GM19372 (cell line): ENCODE data around the gene IGSF21.
"Not testable (repeated sequence)": the region's sequence is repeated elsewhere in the genome, so short reads cannot be mapped to it uniquely, and the experiment has no call there.

ENCODE experiments used
- ATAC-seq: cut with Tn5 transposase; IDR thresholded peaks from one replicate; pipeline ENCODE4 v1.9.1; 2021; ENCODE audit warnings: mild to moderate bottlenecking, low read depth, moderate library complexity; ENCODE audit not compliant: unreplicated experiment

The IGSF21 gene

DNA sequence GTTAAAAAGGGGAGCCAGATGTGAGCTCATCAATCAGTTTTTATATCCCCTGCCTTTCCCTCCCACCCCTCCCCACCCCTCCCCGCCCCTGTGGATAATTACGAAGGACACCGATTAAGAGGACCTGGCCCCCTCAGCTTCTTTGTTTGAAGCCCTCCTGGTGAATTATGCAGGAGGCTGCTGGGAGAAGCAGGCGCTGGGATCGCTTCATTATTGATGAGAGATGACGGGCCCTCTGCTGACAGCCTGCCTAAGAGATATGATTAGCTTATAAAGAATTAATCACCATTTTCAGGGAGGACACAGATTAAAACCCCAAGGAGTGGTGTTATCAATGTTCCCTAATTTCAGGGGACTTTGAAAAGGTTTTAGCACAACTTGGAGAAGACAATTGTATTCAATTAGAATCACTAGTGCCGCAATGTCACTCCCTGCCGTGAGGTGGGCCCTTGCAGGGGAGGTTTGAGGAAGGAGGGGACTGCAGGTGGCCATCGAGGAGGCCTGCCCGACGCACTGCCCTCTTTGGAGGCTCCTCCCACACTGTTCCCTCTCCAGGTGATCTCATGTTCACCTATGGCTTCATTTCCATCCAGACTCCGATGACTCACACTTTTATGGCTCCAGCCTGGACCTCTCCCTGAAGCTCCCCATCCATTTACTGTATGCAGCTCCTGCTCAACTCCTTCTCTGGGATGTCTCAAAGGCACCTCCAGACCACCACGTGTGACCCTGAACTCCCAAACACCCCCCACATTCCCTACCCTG is 306.1 kb downstream of the IGSF21 start:
- ATAC-seq: no peak

DNA sequence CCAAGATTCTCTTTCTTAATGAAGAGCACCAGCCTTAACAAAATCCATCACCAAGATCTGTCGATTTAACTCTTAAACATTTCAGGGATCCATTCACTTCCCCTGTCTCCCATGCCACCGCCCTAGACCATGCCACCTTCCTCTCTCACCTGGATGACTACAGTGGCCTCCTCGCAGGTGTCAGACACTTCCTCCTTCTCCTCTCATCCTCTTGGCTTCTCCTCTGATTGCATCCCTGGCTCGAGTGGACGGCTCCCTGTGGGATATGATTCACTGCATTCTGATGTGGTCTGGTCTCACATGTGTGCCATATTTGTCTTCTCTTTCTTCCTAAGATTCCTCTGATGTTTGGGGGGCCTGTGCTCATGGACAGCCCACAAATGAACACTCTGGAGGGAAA is 306.7 kb downstream of the IGSF21 start:
- ATAC-seq: no peak

DNA sequence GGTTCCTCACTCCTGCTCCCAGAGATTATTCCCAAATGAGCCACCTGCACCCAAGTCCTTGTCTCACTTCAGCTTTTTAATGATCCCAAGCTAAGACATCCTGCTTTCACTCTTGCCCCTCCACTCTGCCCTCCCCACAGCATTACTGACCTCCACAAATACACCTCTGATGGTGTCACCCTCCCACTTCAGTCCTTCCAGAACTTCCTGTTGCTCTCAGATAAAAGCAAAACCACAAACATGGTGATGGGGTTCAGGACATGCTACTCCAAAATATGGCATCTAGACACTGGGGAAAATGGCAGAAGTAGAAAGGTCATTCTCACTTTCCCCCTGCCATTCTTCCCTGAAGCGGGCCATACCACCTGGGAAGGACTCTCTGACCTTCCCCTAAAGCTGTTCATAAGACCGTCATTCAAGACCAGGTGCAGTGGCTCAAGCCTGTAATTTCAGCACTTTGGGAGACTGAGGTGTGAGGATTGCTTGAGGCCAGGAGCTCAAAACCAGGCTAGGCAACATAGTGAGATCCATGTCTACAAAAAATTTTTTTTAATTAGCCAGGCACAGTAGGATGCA is 307.4 kb downstream of the IGSF21 start:
- ATAC-seq: no peak

DNA sequence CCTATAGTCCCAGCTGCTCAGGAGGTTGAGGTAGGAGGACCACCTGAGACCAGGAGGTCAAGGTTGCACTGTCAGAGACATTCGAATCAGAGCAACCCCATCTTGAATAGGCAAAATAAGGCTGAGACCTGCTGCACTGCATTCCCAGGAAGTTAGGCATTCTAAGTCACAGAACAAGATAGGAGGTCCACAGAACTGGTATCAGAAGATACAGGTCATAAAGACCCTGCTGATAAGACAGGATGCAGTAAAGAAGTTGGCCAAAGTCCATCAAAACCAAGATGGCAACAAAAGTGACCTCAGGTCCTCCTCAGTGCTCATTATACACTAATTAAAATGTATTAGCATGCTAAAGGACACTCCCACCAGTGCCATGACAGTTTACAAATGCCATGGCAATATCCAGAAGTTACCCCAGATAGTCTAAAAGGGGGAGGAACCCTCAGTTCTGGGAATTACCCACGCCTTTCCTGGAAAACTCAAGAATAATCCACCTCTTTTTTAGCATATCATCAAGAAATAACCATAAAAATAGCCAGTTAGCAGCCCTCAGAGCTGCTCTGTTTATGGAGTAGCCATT is 307.9 kb downstream of the IGSF21 start:
- no peak for ATAC-seq

DNA sequence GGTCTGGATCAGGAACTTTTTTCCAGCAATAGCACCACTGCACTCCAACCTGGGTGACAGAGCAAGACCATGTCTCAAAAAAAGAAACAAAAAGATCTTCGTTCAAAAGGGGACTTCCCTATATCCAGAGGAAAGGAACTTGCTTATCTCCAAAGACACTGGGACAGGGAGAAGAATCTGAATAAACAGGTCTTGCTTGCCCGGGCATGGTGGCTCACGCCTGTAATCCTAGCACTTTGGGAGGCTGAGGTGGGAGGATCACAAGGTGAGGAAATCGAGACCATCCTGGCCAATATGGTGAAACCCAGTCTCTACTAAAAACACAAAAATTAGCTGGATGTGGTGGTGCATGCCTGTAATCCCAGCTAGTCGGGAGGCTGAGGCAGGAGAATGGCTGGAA is 308.5 kb downstream of the IGSF21 start:
- ATAC-seq: not testable (repeated sequence)

DNA sequence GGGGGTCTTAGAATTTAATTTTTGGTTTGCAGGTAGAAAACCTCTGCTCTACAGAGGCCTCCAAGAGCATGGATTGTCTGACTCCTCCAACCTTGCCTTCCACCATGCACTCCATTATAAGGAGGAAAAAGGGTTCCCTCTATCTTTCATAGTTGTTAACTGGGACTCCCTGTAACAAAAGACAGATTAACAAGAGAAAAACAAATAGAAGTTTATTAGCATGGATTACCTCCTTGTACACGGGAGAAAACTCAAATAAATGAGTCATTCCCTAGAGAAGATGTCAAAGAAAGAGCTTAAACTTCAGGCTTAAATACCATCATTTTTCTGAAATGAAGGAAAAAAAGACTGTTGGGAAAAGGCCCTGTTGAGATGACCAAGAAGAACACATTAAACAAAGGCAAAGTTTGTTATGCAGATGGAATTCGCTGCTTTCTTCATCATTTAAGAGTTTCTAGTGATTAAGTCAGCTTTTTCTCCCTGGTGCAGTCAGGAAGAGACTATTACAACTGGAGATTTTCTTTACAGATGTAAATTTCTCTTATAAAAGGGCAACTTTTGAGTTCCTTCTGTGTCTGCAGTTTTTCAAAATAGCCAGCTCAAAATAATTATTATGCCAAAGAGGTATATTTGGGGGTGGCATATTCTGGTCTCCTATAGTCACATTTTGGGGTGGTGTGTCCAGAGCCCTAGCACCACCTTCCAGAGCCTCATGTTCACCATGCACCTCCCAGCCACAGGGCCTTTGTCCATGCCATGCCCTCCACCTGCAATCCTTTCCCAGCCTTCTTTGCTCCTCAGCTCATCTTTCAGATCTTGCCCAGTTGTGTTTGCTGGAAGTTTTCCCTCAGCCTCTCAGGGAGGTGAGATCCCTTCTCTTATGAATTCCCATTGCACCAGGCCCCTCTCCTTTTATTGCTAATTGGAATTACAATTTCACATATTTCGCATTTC is 310.0 kb downstream of the IGSF21 start:
- no peak for ATAC-seq

DNA sequence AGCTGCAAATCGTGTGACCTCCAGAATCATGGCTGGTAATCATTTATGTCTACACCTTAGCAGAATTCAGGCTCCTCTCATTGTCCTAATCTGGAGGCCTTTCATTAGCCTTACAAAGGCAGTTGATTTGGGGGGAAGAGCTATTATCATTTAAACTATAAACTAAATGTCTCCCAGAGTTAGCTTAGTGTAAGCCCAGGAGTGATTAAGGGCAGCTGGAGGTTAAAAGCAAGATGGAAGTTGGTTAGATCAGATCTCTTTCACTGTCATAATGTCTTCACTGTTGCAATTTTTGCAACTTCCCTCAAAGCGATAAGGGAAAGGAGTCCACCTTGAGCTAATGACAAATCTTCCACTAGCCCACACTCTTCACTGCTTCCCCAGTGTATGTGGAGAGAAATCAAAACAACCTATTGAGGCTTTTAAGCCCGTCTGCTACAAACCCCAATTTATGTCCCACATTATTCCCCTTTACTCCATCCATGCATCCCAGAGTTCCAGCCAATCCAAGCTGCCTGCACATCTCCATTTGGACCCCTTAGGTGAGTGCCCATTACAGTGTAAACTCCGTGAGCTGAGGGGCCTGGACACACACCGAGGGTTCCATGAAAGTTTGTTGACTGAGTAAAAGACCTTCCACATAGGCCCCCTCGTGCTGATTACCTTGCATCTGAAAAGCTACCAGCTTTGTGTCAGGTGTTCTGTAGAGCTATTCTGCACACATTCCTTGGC is 311.7 kb downstream of the IGSF21 start:
- no peak for ATAC-seq

DNA sequence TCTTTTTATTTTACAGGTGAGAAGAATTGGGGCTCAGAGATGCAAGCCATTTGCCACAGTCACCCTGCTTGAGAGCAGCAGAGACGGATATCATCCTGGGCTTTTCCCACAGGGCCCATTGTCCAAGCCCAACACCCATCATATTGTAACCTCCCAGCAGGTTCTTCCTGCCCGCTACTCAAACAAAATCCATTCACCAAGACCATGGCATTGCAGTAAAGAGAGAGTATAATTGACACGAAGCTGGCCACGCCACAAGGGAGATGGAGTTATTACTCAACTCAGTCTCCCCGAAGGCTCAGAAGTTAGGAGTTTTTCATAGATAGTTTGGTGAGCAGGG is 312.2 kb downstream of the IGSF21 start:
- no peak for ATAC-seq

DNA sequence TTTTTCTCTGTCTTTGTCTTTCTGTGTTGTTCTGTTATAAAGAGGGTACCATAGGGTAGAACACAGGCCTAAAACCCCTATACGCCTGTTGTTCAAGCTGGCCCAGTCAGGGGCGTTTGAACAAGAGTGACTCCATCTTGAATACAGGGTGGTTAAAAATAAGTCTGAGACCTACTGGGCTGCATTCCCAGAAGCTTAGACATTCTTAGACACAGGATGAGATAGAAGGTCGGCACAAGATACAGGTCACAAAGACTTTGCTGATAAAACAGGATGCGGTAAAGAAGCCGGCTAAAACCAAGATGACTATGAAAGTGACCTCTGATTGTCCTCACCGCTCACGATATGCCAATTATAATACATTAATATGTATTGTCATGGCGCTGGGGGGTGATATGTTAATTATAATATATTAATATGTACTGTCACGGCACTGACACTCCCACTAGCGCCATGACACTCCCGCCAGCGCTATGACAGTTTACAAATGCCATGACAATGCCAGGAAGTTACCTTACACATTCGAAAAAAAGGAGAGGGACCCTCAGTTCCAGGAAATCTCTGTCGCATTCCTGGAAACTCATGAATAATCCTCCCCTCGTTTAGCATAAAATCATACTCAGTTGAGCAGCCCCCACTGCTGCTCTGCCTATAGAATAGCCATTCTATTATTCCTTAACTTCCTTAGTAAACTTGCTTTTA is 314.6 kb downstream of the IGSF21 start:
- ATAC-seq: no peak

DNA sequence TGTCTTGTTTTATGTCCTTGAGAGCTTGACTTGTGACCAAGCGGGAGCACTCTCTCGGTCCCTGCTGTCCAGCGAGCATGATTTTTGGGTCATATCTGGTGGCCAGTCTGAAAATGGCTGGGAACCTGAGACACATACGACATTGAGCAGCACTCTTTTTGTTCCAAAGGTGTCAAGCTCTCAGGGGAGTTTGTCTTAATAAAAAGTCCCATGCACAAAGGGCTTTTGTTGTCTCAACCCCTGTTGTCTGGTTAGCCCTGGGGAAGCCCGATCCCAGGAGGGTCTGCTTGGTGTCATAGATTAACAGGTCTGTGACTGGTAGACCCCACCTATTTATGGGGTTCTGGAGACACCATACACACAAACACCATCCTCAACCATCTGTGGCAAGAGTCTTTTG is 315.4 kb downstream of the IGSF21 start:
- no peak for ATAC-seq

DNA sequence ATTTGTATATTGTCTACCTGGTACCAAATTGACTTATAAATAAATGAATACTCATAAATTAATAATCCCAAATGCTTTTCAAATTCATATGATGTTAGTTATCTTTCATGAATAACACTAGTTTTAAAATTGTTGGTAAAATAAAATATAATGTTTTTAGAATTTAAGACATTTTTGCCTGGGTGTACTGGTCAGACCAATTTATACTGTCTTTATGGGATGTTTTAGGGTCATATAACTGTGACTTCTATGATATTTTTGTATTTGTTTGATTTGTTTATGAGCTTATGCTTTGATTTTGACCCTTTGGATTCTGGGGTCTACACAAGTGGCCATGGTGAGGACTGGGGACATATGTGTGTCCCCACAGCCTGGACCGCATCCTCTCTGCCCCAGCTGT is 319.0 kb downstream of the IGSF21 start:
- ATAC-seq: no peak
